Measurements from ENCODE around the gene SLC39A10.

Gene SLC39A10

DNA sequence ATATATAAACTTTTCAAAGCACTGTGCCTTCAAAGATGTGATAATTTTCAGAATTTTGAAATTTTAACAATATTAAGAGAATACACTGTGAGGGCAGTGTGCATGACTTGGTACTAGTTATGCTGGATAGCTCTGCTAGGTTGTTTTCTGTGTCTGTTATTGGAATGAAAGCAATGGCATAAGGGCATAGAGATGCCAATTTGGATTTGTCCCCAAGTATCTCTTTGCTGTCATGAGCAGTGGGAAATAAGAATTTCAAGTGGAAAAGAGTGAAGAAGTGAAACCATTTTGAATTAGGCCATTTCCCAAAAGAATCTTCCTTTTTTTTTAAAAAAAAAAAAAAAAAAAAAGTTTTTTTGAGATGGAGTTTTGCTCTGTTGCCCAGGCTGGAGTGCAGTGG, 76.8 kb downstream of the SLC39A10 start:
- no peak for DNase-seq
- Mint-ChIP-seq H3K36me3 (ENCODE audit: insufficient read depth) (peaks cover 35% of the 10 kb centered on the region), H3K9me3 (no peaks in the 10 kb centered on the region), H3K4me1 (ENCODE audit: low read depth in 2 of 2) (peaks cover 0 to 17% of the 10 kb centered on the region in 2 donors), H3K27me3 (no peaks in the 10 kb centered on the region), H3K27ac (no peak overlapping the region), H3K4me3 (no peak overlapping the region)
- no peak for ATAC-seq (replicated peaks)

DNA sequence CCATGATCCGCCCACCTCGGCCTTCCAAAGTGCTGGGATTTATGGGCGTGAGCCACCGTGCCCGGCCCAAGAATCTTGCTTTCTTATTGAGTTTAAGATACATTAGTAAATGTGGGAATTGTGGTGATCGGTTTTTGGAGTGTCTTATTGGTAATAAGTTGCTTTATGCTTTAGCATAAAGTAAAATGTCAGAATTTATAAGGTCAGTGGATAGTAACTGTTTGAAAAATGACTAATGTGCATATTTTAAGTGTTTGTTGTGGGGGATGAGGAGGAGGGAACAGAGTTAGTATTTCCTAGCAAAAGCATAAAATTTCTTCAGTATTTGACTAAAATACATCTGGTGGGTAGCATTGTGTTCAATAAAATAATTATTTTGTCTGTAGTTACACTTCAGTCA, 77.4 kb downstream of the SLC39A10 start:
- Mint-ChIP-seq H3K27ac (no peak overlapping the region), H3K9me3 (no peaks in the 10 kb centered on the region), H3K36me3 (ENCODE audit: insufficient read depth) (peaks cover 30% of the 10 kb centered on the region), H3K27me3 (no peaks in the 10 kb centered on the region), H3K4me3 (no peak overlapping the region), H3K4me1 (ENCODE audit: low read depth in 2 of 2) (peaks cover 0 to 16% of the 10 kb centered on the region in 2 donors)
- ATAC-seq (replicated peaks) (no peak), DNase-seq (no peak)

DNA sequence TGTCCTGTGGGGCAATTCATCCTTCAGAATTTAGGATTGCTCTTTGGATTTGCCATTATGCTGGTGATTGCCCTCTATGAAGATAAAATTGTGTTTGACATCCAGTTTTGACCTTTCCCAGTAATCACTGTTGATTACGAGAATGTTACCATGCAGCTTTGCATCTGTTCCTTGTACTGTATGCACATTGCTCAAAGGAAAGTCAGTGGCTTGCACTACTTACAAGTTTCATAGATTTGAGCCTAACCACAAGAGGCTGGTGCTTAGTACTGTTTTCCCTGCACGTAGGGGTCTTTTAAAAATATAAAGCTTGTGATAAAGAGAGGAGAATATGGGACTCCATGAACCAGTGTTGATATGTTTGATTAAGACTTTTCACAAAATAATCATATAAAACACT, 77.9 kb downstream of the SLC39A10 start:
- Mint-ChIP-seq H3K36me3 (ENCODE audit: insufficient read depth) (peaks cover 25% of the 10 kb centered on the region), H3K9me3 (no peaks in the 10 kb centered on the region)
- DNase-seq = no peak

DNA sequence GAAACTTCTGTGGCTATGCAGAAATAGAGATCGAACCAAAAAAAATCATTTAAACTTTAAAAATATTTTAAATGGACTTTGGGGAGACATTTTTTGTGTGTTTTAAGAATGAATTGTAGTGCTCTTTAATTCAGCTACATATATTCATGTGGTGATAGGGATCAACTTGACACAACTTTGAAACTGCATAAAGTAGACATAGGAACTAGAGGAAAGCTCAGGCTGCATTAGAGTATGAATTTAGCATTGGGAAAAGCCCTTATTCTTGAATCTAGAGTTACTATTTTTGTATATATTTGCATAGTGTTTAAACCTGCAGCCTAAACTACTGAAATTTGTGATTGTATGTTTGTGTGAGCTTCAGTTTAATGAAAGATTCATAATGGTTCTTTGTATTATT, 78.3 kb downstream of the SLC39A10 start:
- DNase-seq (no peak), ATAC-seq (replicated peaks) (no peak)
- Mint-ChIP-seq H3K27me3 (no peaks in the 10 kb centered on the region), H3K9me3 (no peaks in the 10 kb centered on the region), H3K27ac (no peak overlapping the region), H3K36me3 (ENCODE audit: insufficient read depth) (peaks cover 27% of the 10 kb centered on the region), H3K4me3 (no peak overlapping the region), H3K4me1 (ENCODE audit: low read depth in 2 of 2) (peaks cover 0 to 12% of the 10 kb centered on the region in 2 donors)

More for the DNA sequence above, 77.9 kb downstream of the SLC39A10 start:
- Mint-ChIP-seq H3K4me1 (ENCODE audit: low read depth in 2 of 2) (peaks cover 0 to 12% of the 10 kb centered on the region in 2 donors), H3K27me3 (no peaks in the 10 kb centered on the region), H3K27ac (no peak overlapping the region), H3K4me3 (no peak overlapping the region)
- no peak for ATAC-seq (replicated peaks)

DNA sequence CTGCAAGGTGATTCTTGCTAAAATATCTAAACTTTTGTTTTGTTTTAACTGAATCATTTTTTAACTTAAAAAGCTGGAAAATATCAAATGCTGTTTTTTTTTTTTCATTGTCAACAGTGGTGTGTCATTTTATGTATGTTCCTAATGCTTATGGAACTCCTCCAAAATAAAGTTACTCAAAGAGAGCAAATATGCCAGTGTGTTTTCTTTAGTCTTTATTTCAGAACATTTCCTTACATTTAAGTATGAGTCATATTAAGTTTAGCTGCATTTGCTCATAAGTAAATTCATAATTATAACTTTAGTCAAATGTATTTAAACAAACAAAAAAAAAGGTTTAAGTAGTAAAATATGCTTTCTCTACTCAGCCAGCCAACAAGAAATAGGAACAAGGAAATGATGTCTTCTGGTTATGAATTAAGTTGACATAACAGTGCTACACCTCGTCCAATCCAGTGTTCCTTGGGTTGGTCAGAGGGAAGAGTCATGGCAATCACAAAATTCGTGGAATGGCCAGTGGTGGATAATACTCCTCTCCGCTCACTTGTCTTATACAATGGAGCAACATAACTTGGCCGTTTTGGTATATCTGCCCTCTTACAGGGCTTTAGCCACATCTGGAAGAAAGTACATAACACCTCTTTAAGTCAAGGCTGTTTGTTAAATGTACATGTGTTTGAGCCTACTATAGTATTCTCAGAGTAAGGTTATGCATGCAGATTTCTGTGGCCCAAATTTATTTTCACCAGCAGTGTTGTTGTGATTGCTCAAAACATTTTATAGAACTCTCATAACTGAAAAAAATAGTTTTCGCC, 80.7 kb downstream of the SLC39A10 start:
- H3K4me1 Mint-ChIP-seq (ENCODE audit: low read depth in 2 of 2) = peaks cover 0 to 3% of the 10 kb centered on the region in 2 donors
- H3K27ac Mint-ChIP-seq = no peak overlapping the region
- H3K27me3 Mint-ChIP-seq = no peaks in the 10 kb centered on the region
- no peaks in the 10 kb centered on the region for H3K9me3 Mint-ChIP-seq
- DNase-seq (no peak), ATAC-seq (replicated peaks) (no peak)
- H3K4me3 Mint-ChIP-seq = no peak overlapping the region
- peaks cover 24% of the 10 kb centered on the region for H3K36me3 Mint-ChIP-seq (ENCODE audit: insufficient read depth)

DNA sequence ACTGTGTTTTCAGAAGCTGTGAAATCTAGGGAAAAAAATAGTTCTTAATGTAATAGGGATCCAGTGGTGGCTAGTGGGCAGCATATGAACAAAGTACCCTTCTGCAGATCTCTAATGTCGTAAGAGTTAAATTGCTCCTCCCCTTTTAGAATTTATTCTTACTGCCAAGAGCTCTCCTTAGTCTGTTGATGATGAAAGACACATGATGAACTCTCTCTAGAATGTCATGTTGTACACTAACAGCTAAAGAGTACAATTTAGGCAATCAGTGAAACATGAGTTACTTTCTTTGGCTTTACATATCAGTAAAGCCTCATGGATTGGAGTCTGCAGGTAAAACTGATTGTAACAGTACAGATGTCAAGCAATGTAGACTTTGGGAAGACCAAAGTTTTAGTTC, 84.2 kb downstream of the SLC39A10 start:
- no peaks in the 10 kb centered on the region for H3K9me3 Mint-ChIP-seq
- no peaks in the 10 kb centered on the region for H3K27me3 Mint-ChIP-seq
- ATAC-seq (replicated peaks) (no peak), DNase-seq (no peak)
- no peak overlapping the region for H3K27ac Mint-ChIP-seq
- no peak overlapping the region for H3K4me3 Mint-ChIP-seq
- no peaks in the 10 kb centered on the region for H3K4me1 Mint-ChIP-seq (ENCODE audit: low read depth in 2 of 2)
- H3K36me3 Mint-ChIP-seq (ENCODE audit: insufficient read depth) = peaks cover 2% of the 10 kb centered on the region

DNA sequence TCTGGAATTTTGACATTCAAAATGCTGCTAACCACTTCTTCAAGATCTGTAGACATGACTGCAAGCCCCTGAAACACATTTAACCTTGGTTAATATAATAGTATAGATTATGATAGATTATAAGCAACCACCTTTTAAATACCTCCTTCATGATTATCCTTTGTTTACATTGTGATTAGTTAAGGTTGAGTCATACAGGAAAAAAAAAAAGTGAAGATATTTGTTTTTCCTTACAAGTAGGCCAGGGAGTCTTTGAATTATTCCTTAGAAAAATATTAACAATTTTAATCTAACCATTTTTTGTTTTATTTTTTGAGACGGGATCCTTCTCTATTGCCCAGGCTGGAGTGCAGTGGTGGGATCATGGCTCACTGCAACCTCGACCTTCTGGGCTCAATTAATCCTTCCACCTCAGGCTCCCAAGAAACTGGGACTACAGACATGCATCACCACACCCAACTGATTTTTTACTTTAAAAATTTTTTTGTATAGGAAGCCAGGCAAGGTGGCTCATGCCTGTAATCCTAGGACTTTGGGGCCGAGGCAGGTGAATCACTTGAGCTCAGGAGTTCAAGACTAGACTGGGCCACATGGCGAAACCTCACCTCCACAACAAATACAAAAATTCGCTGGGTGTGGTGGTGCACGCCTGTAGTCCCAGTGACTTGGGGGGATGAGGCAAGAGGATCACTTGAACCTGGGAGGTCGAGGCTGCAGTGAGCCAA, 99.4 kb downstream of the SLC39A10 start:
- DNase-seq (no peak), ATAC-seq (replicated peaks) (no peak)
- no peak overlapping the region for H3K27ac Mint-ChIP-seq
- peaks cover 4 to 11% of the 10 kb centered on the region in 2 donors for H3K9me3 Mint-ChIP-seq
- no peaks in the 10 kb centered on the region for H3K4me1 Mint-ChIP-seq (ENCODE audit: low read depth in 2 of 2)
- no peak overlapping the region for H3K4me3 Mint-ChIP-seq
- H3K27me3 Mint-ChIP-seq = no peaks in the 10 kb centered on the region
- no peaks in the 10 kb centered on the region for H3K36me3 Mint-ChIP-seq (ENCODE audit: insufficient read depth)

DNA sequence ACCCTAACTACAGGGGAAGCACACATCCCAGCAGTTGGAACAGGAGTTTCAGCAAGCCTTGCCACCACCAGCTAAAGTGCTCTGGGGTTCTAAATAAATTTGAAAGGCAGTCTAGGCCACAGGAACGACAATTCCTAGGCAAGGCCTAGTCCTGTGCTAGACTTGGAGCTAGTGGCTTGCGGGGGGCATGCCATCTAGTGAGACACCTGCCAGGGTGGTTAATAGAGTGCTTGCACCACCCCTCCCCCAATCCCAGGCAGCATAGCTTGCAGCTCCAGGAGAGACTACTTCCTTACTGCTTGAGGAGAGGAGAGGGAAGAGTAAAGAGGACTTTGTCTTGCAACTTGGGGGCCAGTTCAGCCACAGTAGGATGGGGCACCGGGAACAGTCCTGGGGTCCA, 101.8 kb downstream of the SLC39A10 start:
- no peak overlapping the region for H3K27ac Mint-ChIP-seq
- H3K36me3 Mint-ChIP-seq (ENCODE audit: insufficient read depth) = no peaks in the 10 kb centered on the region
- no peaks in the 10 kb centered on the region for H3K27me3 Mint-ChIP-seq
- ATAC-seq (replicated peaks) (no peak), DNase-seq (no peak)
- peaks cover 7 to 26% of the 10 kb centered on the region in 2 donors for H3K9me3 Mint-ChIP-seq
- no peak overlapping the region for H3K4me3 Mint-ChIP-seq
- no peaks in the 10 kb centered on the region for H3K4me1 Mint-ChIP-seq (ENCODE audit: low read depth in 2 of 2)

DNA sequence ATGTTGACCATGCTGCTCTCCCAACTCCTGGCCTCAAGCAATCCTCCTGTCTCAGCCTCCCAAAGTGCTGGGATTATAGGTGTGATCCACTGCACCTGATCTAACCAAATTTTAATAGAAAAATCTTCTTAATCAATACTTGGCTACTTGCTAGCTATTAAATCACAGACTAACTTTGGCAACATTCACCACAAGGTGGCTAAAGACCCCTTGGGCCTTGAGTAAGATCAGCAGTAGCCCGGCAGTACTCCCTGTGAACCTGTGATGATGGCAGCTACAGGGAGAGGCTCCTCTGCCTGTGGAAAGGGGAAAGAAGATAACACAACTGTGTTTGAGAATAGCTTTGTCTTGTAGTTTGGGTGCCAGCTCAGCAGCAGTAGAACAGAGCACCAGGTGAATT, 102.9 kb downstream of the SLC39A10 start:
- ATAC-seq (replicated peaks) (no peak), DNase-seq (no peak)
- no peaks in the 10 kb centered on the region for H3K27me3 Mint-ChIP-seq
- peaks cover 7 to 33% of the 10 kb centered on the region in 2 donors for H3K9me3 Mint-ChIP-seq
- no peaks in the 10 kb centered on the region for H3K36me3 Mint-ChIP-seq (ENCODE audit: insufficient read depth)
- no peak overlapping the region for H3K27ac Mint-ChIP-seq
- H3K4me3 Mint-ChIP-seq = no peak overlapping the region
- no peaks in the 10 kb centered on the region for H3K4me1 Mint-ChIP-seq (ENCODE audit: low read depth in 2 of 2)

DNA sequence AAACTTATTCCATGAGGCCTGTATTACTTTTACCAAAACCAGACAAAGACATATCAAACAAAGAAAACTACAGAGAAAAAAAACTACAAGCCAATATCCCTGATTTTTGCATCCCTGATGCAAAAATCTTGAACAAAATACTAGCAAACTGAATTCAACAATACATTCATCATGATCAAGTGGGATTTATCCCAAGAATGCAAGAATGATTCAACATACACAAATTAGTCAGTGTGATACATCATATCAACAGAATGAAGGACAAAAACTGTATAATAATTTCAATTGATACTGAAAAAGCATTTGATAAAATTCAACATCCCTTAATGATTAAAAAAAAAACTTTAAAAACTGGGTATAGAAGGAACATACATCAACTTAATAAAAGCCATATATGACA, 106.8 kb downstream of the SLC39A10 start:
- DNase-seq (no peak), ATAC-seq (replicated peaks) (no peak)
- H3K9me3 Mint-ChIP-seq = peaks cover 7 to 42% of the 10 kb centered on the region in 2 donors
- H3K4me1 Mint-ChIP-seq (ENCODE audit: low read depth in 2 of 2) = no peaks in the 10 kb centered on the region
- H3K36me3 Mint-ChIP-seq (ENCODE audit: insufficient read depth) = no peaks in the 10 kb centered on the region
- no peaks in the 10 kb centered on the region for H3K27me3 Mint-ChIP-seq
- no peak overlapping the region for H3K27ac Mint-ChIP-seq
- no peak overlapping the region for H3K4me3 Mint-ChIP-seq

DNA sequence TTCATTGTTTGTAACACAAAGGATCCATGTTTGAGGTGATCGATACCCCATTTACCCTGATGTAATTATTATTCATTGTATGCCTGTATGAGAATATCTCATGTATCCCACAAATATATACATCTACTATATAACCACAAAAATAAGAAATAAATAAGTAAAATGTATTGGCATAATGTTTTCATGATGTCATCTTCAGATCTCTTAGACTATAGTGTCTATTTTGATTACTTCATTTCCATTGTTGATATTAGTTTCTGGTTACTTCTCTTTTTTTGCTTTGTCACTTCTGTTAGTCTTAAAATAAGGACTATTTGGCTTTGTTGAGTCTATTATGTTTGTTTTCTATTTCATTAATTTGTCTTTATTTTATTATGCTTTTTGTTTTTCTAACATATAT, 109.7 kb downstream of the SLC39A10 start:
- no peak for DNase-seq
- Mint-ChIP-seq H3K27me3 (no peaks in the 10 kb centered on the region), H3K27ac (no peak overlapping the region), H3K4me3 (no peak overlapping the region), H3K9me3 (peaks cover 3 to 36% of the 10 kb centered on the region in 2 donors), H3K36me3 (ENCODE audit: insufficient read depth) (no peaks in the 10 kb centered on the region), H3K4me1 (ENCODE audit: low read depth in 2 of 2) (no peaks in the 10 kb centered on the region)
- no peak for ATAC-seq (replicated peaks)

DNA sequence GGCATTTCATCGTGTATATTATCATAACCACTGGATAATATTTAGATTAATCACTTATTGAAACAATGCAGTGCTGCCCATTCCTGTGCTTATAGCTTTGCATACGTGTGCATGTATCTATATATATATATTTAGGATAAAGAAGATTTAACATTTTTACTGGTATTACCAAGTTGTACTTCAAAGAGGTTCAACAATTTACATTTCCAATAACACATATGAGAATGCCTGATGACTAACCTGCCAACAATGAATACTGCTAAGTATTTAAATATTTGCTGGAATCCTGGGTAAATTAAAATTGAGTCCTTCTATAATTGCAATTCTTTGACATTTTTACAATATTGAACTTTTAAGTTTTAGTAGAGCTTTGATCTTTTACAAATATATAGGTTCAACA, 111.4 kb downstream of the SLC39A10 start:
- Mint-ChIP-seq H3K36me3 (ENCODE audit: insufficient read depth) (no peaks in the 10 kb centered on the region), H3K27me3 (no peaks in the 10 kb centered on the region), H3K27ac (no peak overlapping the region), H3K4me3 (no peak overlapping the region), H3K9me3 (peaks cover 0 to 22% of the 10 kb centered on the region in 2 donors), H3K4me1 (ENCODE audit: low read depth in 2 of 2) (no peaks in the 10 kb centered on the region)
- ATAC-seq (replicated peaks) (no peak), DNase-seq (no peak)

DNA sequence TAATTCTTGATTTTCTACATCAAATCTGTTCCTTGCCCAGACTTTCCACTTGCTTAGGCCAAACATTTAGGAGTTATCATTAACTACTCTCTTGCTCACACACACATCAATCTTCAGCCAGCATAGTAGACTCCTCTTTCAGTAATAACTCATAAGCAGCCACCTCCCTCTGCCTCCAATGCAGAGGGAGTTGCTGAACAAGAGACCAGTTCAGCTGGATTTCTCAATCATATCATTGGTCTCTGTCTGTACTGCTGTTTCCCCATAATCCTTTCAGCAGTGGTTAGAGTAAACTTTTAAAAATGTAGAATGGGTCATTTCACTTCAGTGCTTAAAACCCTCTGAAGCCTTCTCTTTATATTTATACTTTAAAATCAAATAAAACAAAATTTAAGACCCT, 112.9 kb downstream of the SLC39A10 start:
- H3K27me3 Mint-ChIP-seq = no peaks in the 10 kb centered on the region
- H3K9me3 Mint-ChIP-seq = peaks cover 0 to 12% of the 10 kb centered on the region in 2 donors
- H3K4me1 Mint-ChIP-seq (ENCODE audit: low read depth in 2 of 2) = no peaks in the 10 kb centered on the region
- ATAC-seq (replicated peaks) (no peak), DNase-seq (no peak)
- no peaks in the 10 kb centered on the region for H3K36me3 Mint-ChIP-seq (ENCODE audit: insufficient read depth)
- H3K27ac Mint-ChIP-seq = no peak overlapping the region
- H3K4me3 Mint-ChIP-seq = no peak overlapping the region

DNA sequence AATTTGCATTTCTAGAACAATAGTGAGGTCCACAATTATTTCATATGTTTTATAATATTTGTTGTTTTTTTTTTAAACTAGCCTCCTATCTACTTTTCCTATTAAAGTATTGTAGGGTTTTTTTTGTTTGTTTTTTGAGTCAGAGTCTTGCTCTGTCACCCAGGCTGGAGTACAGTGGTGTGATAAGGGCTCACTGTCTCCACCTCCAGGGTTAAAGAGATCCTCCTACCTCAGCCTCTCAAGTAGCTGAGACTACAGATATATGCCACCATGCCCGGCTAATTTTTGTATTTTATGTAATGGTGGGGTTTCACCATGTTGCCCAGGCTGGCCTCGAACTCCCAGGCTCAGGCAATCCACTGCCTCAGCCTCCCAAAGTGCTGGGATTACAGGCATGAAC, 122.5 kb downstream of the SLC39A10 start:
- no peak overlapping the region for H3K27ac Mint-ChIP-seq
- no peaks in the 10 kb centered on the region for H3K36me3 Mint-ChIP-seq (ENCODE audit: insufficient read depth)
- DNase-seq (no peak), ATAC-seq (replicated peaks) (no peak)
- H3K4me1 Mint-ChIP-seq (ENCODE audit: low read depth in 2 of 2) = no peaks in the 10 kb centered on the region
- no peaks in the 10 kb centered on the region for H3K9me3 Mint-ChIP-seq
- no peak overlapping the region for H3K4me3 Mint-ChIP-seq
- H3K27me3 Mint-ChIP-seq = peaks cover 12 to 15% of the 10 kb centered on the region in 2 donors
